Middle frontal gyrus (tissue), 1 donor: ENCODE data around the gene SMIM44.
A peak's percentile ranks its signal among the peaks of the same experiment; 100 is the strongest.
"Not testable (repeated sequence)": the region's sequence is repeated elsewhere in the genome, so short reads cannot be mapped to it uniquely, and the experiment has no call there.

ENCODE experiments used
- DNase-seq: peaks from one replicate; pipeline ENCODE4 v3.0.0-alpha.2; 2015; ENCODE audit warnings: low spot score; ENCODE audit errors: extremely low spot score

SMIM44 gene

DNA sequence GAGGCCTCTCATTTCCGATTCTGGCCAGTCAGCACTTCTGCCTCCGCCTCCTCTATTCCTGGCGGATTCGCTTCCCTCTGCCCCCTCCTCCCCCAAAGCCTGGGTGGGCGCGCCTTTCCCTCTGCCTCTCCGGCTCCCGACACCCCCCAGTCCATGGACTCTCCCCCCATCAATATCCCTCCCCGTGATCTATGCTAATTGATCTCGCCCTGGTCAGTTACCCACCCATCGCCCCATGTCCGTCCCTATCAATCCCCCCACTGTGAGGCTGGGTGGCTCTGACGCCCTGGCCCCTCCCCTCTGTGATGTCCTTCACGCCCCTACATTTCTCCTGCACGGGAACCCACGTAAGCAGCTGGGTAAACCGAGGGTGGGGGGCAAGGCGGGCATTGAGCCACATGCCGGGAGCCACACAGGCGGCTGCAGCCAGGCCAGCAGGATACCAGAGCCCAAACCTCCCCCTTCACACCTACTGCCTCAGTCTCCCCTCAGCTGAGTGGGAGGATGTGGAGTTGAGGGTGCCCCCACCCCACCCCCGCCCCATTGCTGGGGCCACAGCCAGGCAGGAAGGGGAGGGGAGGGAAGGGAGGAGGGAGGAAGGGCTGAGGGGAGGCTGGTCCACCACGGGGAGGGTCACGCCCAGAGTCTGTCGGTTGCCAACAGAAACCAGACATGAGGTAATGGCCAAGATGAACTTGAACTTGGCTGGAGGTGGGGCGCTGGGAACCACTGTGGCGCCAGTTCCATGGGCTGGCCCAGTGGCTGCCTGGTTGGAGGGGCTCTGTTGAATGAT lies 24.0 kb downstream of the SMIM44 start:
- DNase-seq = no peak

DNA sequence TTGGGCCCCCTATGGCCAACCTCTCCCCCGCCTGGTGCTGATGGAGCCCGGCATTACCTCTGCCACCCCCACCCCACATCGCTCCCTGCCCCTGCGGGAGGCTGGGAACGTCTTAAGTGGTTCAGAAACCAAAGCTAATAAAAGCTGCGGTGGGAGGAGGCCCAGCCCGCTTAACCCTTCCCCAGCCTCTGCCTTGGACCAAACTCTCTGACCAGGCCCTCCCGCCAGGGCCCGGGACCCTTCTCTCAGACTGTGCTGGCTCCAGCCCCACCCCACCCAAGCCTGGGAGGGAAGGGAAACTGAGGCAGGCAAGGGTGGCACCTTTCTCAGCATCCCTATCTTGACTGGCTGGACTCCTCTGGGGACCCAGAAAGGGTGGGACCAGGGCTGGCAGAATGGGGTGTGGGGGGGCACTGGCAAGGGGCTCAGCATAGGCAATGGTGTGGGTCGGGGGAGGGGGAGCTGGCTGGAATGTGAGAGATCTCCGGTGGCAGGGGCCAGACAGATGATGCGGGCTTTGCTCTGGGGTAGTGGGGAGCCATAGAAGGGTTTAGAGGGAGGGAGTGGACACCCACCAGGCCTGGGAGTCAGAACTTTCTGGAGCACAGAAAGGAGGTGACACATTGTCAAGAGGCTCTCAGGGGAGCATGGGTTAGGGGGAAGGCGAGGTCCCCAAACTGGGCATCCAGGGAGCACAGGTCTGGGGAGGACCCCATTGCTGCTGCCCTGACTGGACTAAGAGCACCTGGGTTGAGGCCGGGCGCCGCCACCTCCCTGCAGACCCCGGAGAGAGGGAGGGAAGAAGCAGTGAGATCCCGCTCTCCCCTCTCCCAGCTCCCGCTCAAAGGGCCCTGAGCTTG lies 24.8 kb downstream of the SMIM44 start:
- DNase-seq = no peak

GRCh38 chr19:3457528-3458228 lies 25.6 kb downstream of the SMIM44 start:
- DNase-seq = no peak

- no peak for DNase-seq
Observed at GRCh38 chr19:3456925-3457527, 26.2 kb downstream of the SMIM44 start.

DNA sequence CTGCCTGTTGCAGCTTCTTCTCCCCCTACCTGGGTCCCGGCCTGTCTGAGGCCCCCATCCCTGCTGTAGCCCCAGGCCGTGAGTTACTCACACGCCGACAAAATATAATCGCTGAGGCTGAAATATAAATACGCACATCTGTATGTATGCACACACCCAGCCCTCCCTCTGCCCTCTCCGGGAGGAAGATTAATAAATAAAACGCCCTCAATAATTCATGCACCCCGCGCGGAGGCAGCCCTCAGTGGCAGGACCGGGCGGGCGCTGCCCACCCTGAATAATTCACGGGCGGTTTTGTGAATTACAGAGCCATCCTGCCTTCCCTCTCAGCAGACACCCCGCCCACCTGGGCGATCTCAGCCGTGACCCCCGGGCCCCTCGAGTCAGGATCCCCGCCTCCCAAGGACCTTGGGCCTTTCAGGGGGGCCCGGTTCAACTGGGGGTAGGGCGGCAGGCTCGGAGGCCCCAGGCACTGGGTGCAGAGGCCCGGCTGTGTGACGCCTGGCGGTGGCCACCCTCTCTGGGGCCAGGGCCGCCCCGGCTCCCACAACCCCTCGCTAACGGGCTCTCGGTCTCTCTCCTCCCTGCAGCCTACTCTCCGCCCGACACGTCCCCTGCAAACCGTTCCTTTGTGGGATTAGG lies 27.2 kb downstream of the SMIM44 start:
- no peak for DNase-seq

- no peak for DNase-seq
Observed at GRCh38 chr19:3455393-3455955, 27.8 kb downstream of the SMIM44 start.

- no peak for DNase-seq
Observed at GRCh38 chr19:3454656-3455392, 28.4 kb downstream of the SMIM44 start.

- no peak for DNase-seq
Observed at GRCh38 chr19:3453840-3454239, 29.4 kb downstream of the SMIM44 start.

- not testable (repeated sequence) for DNase-seq
Observed at GRCh38 chr19:3452942-3453214, 30.4 kb downstream of the SMIM44 start.

DNA sequence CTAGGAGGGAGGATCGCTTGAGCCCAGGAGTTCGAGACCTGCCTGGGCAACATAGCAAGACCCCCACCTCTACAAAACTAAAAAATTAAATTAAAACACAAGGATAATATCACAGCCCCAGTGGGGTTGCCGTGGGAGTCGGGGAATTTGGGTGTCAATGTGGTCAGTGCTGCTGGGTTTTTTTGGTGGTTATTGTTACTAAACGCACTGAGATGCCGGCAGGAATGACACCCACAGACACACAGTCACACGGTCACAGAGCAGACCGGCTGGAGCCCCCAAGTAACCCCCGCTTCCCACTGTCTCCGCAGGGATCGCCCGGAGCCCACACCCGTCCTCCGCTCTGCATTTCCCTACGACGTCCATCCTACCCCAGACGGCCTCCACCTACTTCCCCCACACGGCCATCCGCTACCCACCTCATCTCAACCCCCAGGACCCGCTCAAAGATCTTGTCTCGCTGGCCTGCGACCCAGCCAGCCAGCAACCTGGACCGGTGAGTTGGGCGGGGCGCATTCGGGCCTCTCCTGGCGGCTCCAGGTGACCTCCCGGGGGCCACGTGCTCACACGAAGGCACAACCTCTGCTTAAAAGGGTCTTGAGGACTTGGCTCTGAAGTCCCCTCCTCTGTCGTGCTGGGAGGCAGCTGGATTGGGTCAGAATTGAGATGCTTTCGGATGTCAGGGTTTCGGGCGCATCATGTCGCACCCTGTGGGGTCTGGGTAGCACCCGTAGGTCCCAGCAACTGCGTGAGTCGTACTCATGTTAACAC lies 30.9 kb downstream of the SMIM44 start:
- DNase-seq = no peak

GRCh38 chr19:3451451-3451866 lies 31.8 kb downstream of the SMIM44 start:
- DNase-seq = no peak

GRCh38 chr19:3450796-3451411 lies 32.3 kb downstream of the SMIM44 start:
- no peak for DNase-seq

GRCh38 chr19:3448616-3449334 lies 34.5 kb downstream of the SMIM44 start:
- no peak for DNase-seq

- DNase-seq = not testable (repeated sequence)
Observed at GRCh38 chr19:3446657-3447056, 36.6 kb downstream of the SMIM44 start.

GRCh38 chr19:3444695-3445234 lies 38.5 kb downstream of the SMIM44 start:
- no peak for DNase-seq

DNA sequence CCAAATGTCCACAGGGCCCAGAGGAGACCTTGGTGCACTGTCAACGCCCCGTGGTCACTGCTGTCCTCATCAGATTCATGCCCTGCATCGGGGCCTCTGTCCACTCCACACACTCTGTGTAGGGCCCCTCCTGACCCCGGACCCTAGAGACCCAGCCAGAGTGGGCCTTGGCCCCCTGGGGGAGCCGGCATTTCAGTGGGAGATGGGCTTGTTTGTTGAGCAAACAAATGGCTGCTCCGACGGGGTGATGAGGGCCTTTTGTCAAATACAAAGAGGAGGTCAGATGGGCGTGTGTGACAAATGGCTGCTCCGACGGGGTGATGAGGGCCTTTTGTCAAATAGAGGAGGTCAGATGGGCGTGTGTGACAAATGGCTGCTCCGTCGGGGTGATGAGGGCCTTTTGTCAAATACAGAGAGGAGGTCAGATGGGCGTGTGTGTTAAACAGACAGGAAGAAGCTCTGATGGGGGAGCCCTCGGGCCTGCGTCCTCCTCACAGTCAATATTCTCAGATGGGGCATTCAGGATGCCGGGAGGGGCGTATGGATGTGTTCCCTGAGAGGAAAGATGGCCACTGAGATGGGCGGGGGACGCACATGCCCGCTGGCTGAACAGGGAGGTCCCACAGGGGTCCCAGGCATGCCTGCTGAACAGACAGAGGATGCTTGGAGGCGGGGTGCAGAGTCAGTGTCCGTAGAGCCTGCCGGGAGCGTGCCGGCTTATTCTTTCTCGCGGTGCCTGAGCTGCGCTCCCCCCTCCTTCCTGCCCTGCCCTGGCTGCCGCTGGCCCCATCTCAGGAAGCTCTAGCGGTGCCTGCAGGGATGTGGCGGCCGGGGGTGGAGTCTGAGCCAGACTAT lies 39.2 kb downstream of the SMIM44 start:
- DNase-seq = peak; percentile 5

- no peak for DNase-seq
Observed at GRCh38 chr19:3442487-3443071, 40.7 kb downstream of the SMIM44 start.
